ENCODE measurements around the gene DMWD. TPM values are rescaled to one million over a fixed set of nuclear protein-coding genes. Genes with fewer than 3 reads are reported as not detected.
A peak's percentile ranks its signal among the peaks of the same experiment; 100 is the strongest.

The DMWD gene
- total RNA-seq, 2 donors from 2014 or later, result 29.7 to 38.7 TPM

DNA sequence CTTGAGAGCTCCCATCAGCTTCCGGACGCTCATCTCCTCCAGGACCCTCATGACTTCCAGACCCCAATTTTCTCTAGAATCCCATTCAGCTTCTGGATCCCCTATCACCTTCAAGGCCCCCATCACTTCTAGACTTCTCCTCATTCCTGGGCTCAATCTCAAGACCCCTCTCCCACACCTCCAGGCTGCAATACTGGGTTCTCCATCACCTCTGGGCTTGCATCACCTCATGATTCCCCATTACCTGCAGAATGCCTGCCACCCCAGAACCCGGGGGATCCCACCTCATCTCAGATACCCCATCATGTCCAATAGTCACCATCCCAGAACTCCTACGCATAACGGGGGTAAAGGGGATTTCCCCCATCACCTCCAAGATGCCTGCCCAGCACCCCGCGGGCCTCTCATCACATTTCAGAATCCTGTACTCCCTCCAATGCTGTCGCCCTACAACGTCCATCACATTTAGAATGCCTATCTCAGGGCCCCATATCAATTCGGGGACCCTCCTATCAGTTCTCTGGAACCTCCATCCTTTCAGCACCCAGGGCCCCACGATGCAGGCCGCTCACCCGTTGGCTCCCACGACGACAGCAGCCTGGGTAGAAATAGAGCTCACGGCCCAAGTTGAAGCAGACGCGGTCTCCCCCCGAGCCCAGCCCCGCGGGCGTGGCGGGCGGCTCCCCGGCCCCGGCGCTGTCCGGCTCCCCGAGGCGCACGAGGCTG, 738 bp downstream of the DMWD start:
- DNase-seq (no peak), ATAC-seq (no peak)
- intact Hi-C loops (cut with DNase I, micrococcal nuclease), result no loop called here

DNA sequence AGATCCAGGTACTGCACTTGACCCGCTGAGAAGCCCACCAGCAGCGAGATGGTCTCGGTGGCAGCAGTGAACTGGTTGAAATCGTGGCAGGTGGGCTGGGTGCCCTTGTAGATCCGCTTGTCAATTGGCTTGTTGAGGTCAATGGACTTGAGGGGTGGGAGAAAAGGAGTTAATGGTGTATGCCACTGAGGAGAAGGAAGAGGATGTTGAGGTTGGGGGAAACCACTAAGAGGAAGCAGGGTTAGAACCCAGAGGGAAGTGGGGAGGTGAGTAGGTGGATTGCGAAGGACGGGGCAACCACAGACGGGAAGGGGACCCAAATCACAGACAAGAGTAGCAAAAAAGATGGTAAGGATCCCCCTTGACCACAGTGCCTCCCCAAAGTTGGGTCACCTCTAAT, 1.7 kb downstream of the DMWD start:
- intact Hi-C loops (cut with DNase I, micrococcal nuclease), result no loop called here
- ATAC-seq, result no peak
- DNase-seq, result no peak

DNA sequence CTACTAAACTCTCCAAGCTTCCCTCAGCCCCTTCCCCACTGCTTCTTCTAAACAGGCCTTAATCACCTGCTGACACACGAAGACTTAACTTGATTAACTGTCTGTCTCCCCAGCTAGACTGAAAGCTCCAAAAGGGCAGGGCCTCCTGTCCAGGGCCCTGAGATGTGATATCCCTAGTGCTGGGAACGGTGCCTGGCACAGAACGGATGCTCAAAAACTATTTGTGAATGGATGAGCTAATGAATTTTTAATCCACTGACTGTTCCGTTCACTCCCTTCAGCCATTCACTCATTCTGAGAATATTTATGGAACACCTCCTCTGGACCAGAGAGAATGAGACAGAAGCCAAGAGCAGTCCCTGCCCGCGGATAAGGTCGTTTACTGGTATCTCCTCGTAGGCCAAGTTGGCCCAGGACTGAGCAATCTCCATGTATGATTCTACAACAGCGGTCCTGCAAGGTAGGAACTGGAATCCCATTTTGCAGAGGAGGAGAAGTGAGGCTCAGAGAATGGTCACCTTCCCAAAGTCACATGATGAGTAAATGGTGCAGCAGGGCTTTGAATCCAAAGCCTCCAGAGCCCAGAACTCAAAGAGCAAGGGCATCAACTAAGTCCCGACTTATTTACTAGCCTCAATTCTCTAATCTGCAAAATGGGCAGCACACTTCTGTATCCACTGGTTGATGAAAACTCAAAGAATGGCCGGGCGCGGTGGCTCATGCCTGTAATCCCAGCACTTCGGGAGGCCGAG, 3.4 kb downstream of the DMWD start:
- intact Hi-C loops (cut with DNase I, micrococcal nuclease), result no loop called here

DNA sequence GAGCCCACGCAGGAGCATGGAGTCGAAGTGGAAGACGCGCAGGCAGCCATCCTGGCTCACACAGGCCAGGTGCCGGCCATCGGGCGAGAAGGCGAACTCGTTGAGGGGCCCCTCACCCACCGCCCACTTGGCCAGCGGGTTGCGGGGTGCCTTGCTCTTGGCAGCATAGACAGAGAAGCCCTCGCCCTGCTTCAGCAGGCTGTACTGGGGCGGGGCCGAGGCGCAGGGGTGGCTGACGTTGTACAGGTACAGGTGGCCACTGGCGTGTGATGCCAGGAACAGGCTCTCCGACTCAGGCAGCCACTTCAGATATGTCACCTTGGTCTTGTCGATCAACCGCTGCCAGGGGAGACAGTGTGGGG, 6.1 kb downstream of the DMWD start:
- no peak for ATAC-seq
- intact Hi-C loops (cut with DNase I, micrococcal nuclease), result no loop called here
- DNase-seq, result no peak

More for the DNA sequence above, 3.4 kb downstream of the DMWD start:
- no peak for ATAC-seq
- DNase-seq, result no peak

DNA sequence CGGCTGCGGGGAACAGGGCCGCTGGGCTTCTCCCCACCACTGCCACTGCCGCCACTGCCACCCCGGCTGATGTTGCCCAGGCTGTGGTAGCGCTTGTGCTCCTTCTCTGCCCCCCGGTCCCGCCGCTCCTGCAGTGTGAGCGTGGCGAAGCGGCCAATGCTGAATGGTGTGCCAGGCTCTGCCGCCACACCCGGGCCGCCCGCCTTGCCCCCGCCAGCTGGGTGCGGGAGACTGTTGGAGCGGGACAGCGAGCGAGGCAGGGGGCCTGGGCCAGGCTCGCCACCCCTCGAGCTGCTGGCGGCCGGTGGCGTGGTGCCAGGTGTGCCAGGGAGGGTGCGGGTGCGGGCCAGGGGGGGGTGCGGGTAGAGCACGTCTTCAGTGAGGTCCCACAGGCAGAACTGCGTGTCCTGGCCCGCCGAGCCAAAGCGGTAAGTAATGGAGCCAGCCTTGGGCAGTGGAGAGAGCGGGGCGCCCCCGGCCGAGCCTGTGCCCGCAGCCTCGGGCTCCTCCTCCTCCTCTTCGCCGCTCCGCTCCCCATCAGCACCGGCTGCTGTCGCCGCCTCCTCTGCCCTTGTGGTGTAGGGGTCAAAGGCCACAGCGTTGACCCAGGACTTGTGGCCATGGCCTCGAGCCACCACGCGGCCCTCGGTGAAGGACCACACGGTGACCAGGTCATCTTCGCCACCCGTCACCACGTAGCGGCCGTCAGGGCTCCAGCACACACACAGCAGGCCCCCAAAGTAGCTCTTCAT, 6.7 kb downstream of the DMWD start:
- no peak for ATAC-seq
- DNase-seq, result no peak
- intact Hi-C loops (cut with DNase I, micrococcal nuclease), result no loop called here

GRCh38 chr19:45785097-45785496, 7.5 kb downstream of the DMWD start:
- intact Hi-C loops (cut with DNase I, micrococcal nuclease), result no loop called here
- DNase-seq (no peak), ATAC-seq (no peak)

GRCh38 chr19:45784096-45784495, 8.5 kb downstream of the DMWD start:
- intact Hi-C loops (cut with DNase I, micrococcal nuclease), result no loop called here
- ATAC-seq (no peak), DNase-seq (no peak)

- peak; percentile 32 to 67 for DNase-seq
- intact Hi-C loops (cut with DNase I, micrococcal nuclease), result no loop called here
Measured at GRCh38 chr19:45782820-45783785, 9.5 kb downstream of the DMWD start.

GRCh38 chr19:45782162-45782691, 10.4 kb downstream of the DMWD start, which contains the start of gene DMPK:
Gene DMPK, minus strand, starts transcription at chr19:45782490. Its CDS starts 138 bp downstream, at chr19:45782352.
- DNase-seq, result peak in 1 of 2 donors; percentile 34
- ATAC-seq, result no peak
- intact Hi-C loops (cut with DNase I, micrococcal nuclease), result no loop called here

More at GRCh38 chr19:45782820-45783785, 9.5 kb downstream of the DMWD start:
- ATAC-seq, result no peak

GRCh38 chr19:45781214-45782161, 11.2 kb downstream of the DMWD start:
- ATAC-seq (peak; percentile 13), DNase-seq (peak in 1 of 2 donors; percentile 44)
- intact Hi-C loops (cut with DNase I, micrococcal nuclease), result no loop called here

DNA sequence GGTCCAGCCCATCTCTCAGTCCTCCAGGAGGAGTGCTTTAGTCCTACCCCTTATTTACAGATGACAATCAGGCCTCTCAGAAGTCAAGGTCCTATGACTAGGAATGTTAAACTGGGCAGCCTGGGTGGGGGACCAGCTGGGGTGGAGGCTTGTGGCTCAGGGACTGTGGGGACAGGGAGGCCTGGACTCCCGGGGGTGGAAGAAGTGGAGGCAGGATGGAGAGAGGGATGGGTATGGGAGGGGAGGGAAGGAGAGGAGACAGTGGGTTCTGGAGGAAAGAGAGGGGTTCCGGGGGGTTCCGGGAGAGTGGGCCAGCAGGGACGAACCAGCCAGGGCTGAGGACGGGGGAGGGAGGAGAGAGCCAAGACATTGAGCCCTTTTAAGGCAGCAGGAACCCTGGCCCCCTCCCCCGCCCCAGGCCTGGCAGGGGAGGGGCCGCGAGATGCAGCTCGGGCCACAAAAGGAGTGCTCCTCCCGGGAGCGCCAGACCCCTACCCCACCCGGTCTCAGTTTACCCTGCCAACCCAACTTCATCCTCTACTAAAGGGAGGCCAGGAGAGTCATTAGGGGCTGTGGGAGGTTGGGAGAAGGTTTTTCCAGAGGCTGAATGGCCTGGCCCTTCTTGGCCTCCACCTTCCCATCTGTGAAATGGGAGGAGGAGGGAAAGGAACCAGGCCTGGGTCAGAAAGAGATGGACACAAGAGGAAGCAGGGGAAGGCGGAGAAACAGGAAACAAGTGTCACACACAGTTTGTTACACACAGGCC, 12.0 kb downstream of the DMWD start:
- intact Hi-C loops (cut with DNase I, micrococcal nuclease), result no loop called here
- DNase-seq (no peak), ATAC-seq (no peak)

DNA sequence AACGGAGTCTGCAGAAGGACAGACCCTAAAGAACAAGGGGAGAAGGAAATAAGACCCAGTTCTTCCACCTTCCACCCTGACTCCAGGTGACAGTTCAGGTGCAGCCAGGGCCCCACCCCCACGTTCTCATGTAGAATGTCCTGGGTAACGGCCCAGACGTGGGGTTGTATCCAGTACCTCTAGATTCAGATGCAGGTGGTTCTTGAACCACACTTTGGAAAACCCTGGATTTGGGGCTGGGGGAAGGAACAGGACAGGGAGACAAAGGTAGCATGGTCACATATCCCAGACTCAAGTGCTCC, 12.5 kb downstream of the DMWD start:
- no peak for ATAC-seq
- intact Hi-C loops (cut with DNase I, micrococcal nuclease), result no loop called here
- DNase-seq, result peak in 1 of 2 donors; percentile 39

DNA sequence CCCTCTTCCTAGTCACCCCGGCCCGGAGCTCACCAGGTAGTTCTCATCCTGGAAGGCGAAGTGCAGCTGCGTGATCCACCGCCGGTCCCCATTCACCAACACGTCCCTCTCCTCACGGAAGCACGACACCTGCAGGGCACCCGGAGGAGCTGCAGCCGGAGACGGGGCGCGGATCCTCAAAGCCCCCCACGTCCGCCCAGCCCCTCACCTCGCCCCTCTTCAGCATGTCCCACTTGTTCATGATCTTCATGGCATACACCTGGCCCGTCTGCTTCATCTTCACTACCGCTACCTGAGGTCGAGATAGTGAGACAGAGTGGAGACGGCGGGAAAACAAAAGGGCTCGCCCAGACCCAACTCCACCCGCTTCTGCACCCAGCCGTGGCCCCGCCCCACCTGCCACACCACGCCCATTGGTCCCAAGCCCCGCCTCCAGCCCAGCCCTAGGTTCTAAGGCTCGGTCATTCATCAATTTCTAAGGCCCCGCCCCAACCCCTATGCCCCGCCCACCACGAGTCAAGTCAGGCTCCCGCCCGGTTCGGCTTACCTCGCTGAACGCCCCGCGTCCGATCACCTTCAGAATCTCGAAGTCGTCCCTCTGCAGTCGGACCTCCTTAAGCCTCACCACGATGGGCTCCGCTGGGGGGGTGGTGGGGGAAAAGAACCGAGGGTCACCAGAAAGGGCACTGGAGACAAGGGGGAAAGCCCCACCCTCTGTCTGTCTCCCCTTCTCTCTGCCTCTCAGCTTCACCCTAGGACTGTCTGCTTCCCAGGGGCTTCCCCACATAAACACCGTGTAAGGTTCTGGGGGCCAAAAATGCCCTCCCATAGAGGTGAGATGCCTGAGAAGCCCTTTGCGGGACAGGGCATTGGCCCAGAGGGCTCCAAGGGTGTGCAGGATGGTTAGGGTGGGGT, 13.2 kb downstream of the DMWD start:
- peak; percentile 87 for ATAC-seq
- DNase-seq, result peak; percentile 93 to 97
- intact Hi-C loops (cut with DNase I, micrococcal nuclease), result no loop called here

DNA sequence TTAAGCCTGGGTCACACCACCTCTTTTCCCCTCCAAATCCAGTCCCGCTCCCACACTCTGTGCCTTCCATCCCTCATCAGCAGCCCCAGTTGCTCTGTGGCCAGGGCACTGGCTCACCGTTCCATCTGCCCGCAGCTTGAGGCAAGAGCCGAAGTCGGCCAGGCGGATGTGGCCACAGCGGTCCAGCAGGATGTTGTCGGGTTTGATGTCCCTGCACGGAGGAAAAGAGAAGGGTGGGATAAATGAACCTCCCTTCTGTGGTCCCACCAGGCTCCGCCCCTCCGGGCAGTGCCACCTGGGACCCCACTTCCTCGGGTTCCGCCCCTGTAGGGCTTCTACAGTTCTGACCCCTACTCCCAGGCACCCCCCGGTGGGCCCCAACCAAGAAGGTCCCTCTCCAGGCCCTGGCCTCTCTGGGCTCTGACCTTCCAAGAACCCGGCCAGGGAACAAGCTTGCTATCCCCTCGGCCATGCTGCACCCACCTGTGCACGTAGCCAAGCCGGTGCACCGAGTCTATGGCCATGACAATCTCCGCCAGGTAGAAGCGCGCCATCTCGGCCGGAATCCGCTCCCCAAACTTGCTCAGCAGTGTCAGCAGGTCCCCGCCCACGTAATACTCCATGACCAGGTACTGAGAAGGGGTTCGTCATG, 14.5 kb downstream of the DMWD start:
- DNase-seq (peak in 1 of 2 donors; percentile 29), ATAC-seq (no peak)
- intact Hi-C loops (cut with DNase I, micrococcal nuclease), result no loop called here

- intact Hi-C loops (cut with DNase I, micrococcal nuclease), result no loop called here
- ATAC-seq (no peak), DNase-seq (peak in 1 of 2 donors; percentile 27)
Measured at GRCh38 chr19:45777395-45777961, 15.2 kb downstream of the DMWD start.
